Pancreas (tissue), 10 donors: Measurements from ENCODE around the gene GRIP2. TPM values are rescaled to one million over a fixed set of nuclear protein-coding genes. Genes with fewer than 3 reads are reported as not detected.

Experiments
- ATAC-seq, 4 donors: fragments of 200-7000 bp; cut with Tn5 transposase; one replicate each; pipeline versions ENCODE4 v1.8.0 to v1.9.1; 2020; ENCODE audit warnings: mild to moderate bottlenecking in 4 of 4, moderate library complexity in 4 of 4
- DNase-seq, 6 donors: peaks; one replicate each; pipeline ENCODE4 v3.0.0-alpha.2; 2020
- FAIRE-seq: peaks from 2 replicates; lab custom pipeline; 2012; peaks lifted over from hg19 to GRCh38; lab: Jason Lieb, UNC
- H3K27ac ChIP-seq, 4 donors: fragments of 200-600 bp; sonication (generic); 1 replicate in 3 of 4; 2 replicates in 1 of 4; pipeline versions ENCODE4 v1.5.0 to v1.8.0; 2020
- H3K27me3 ChIP-seq, 4 donors: fragments of 200-600 bp; one replicate each; pipeline ENCODE4 v1.8.0; 2021
- H3K36me3 ChIP-seq, 3 donors: fragments of 200-600 bp; sonication (generic) in 1 of 3; one replicate each; pipeline versions ENCODE4 v1.5.0 to v1.8.0; 2020 to 2021
- H3K4me1 ChIP-seq, 3 donors: fragments of 200-600 bp; one replicate each; pipeline ENCODE4 v1.8.0; 2021
- H3K4me3 ChIP-seq, 4 donors: fragments of 200-600 bp; sonication (generic) in 2 of 4; one replicate each; pipeline versions ENCODE4 v1.5.0 to v1.8.0; 2020 to 2021
- H3K9me3 ChIP-seq, 4 donors: fragments of 200-600 bp; one replicate each; pipeline ENCODE4 v1.8.0; 2021
- CTCF ChIP-seq, 4 donors: fragments of 200-600 bp; sonication (generic) in 3 of 4; IDR thresholded peaks; one replicate each; pipeline versions ENCODE4 v1.5.0 to v1.8.0; 2021; ENCODE audit warnings: antibody characterized with exemption in 4 of 4
- WGBS, 2 donors: extraction: QIAGEN DNeasy Blood & Tissue Kit; methylation state at CpG; one replicate each; pipeline ENCODE4 v1.1.7; 2013; 5-methylcytosine and 5-hydroxymethylcytosine counted together
- intact Hi-C, 3 donors: fragments of 100-400 bp; cut with DNase I; formaldehyde crosslinking; loops; one replicate each; pipeline versions ENCODE4 v1.11.1 to v1.14.2; 2022
- polyA plus RNA-seq, 2 donors: library from polyadenylated mRNA; stranded (reverse); fragments of 200-250 nt; gene quantifications; one replicate each; pipeline ENCODE4 v1.2.3, GENCODE V29; 2013
- total RNA-seq, 6 donors: library from RNA; stranded (reverse); fragmentation: NEBNext Ultra II Directional in 4 of 6; extraction: Animal tissue kit (Norgen Biotek cat#: 25700) in 4 of 6; gene quantifications; one replicate each; pipeline versions ENCODE4 v1.2.1 to v1.2.4, GENCODE V29; 2021 to 2023
- donor health status: healthy with polysubstance abuse.
- donor health status: DM: no; HTN: no; CAD: no; lungs with moderate emphysema.
- donor health status: DM: no; HTN: no; CAD: no.
- donor health status: control.
- donor health status: control.
- donor health status: Bipolar disorder and iron deficiency.
- donor health status: DM: yes; HTN: yes; CAD: no.
- donor health status: DM: no; HTN: no; CAD: no.
- donor health status: DM: no; HTN: no; CAD: no.
- donor health status: DM: yes; HTN: yes; CAD: no.

The GRIP2 gene
- total and polyA plus RNA-seq, 8 donors: 0.16 to 0.94 (median 0.35) TPM

DNA sequence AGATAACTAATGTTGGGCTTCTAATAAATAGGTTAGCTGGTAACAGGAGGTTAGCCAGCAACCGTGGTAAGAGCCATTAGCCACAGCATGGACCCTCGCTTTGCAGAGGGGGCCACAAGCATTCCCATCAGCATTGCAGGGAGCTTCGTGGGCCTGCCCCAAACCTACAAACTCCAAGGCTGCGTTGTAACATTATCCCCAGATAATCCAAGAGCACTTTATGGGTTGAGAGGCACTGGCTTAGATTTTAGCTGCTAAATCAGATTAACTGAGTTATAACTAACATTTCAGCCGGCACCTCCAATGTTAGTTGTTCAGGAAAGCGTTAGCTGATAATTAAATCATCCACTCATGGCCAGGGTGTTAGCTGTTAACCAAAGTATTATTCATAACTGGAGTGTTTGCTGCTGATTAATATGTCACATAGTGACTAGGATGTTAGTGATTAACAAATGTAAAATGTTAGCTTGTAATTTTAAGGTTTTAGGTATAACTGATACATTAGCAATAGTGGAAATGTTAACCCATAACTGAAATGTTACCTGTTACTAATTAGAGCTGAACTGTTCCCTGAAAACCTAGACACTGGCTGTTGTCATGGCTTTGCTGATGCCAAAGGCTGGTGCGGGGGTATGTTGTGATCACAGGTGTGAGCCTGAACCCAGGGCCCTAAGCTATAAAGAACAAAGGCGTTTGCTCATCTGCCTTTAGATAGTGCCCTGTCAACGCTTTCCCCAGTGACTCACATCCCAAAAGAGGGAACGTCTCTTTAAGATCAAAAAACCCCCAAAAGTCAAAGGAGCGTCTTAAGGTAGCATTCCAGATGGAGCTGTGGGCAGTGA lies 81.5 kb downstream of the GRIP2 start:
- Histone ChIP-seq H3K9me3 (no peaks in the 10 kb centered on the region), H3K27me3 (no peaks in the 10 kb centered on the region), H3K27ac (peak overlapping the region; percentile 22 to 71 (median 46)), H3K36me3 (no peaks in the 10 kb centered on the region), H3K4me3 (no peak overlapping the region), H3K4me1 (peaks cover 0 to 26% (median 0%) of the 10 kb centered on the region in 3 donors)
- DNase-seq: no peak
- TF ChIP-seq CTCF (IDR thresholded peaks at IDR 0.05): no peak
- intact Hi-C loops: no loop called here
- FAIRE-seq: no peak
- peak in 3 of 4 donors; percentile 17 to 37 (median 30) for ATAC-seq
- 52 to 61% methylated on average over 11 of the region's 11 CpGs for WGBS, 2 donors

DNA sequence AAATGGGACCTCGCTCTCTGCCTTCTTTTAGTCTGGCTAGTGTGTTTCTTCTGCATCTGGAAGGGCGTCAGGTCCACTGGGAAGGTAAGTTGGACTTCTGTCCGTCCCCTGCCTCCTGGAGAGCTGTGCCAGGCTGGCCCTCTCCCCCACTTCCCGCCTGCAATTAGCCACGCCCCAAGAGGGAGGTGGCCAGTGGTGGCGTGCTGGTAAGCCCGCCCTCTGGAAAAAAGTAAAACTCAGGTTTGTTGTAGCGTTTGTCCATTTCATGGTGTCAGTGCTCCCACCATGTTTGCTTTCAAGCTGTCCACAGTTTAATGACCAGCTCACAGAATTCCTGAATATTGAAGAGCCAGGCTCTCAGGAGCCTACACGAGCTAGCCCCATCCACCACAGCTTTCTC lies 82.1 kb downstream of the GRIP2 start:
- 30 to 37% methylated on average over 9 of the region's 9 CpGs for WGBS, 2 donors
- no peaks in the 10 kb centered on the region for H3K36me3 ChIP-seq
- peak overlapping the region; percentile 22 to 71 (median 46) for H3K27ac ChIP-seq
- no peak for DNase-seq
- intact Hi-C loops: no loop called here
- no peak overlapping the region for H3K4me3 ChIP-seq
- peaks cover 0 to 33% (median 0%) of the 10 kb centered on the region in 3 donors for H3K4me1 ChIP-seq
- TF ChIP-seq CTCF (IDR thresholded peaks at IDR 0.05): no peak
- peak in 2 of 4 donors; percentile 16 to 18 for ATAC-seq
- H3K27me3 ChIP-seq: no peaks in the 10 kb centered on the region
- no peak for FAIRE-seq
- no peaks in the 10 kb centered on the region for H3K9me3 ChIP-seq

DNA sequence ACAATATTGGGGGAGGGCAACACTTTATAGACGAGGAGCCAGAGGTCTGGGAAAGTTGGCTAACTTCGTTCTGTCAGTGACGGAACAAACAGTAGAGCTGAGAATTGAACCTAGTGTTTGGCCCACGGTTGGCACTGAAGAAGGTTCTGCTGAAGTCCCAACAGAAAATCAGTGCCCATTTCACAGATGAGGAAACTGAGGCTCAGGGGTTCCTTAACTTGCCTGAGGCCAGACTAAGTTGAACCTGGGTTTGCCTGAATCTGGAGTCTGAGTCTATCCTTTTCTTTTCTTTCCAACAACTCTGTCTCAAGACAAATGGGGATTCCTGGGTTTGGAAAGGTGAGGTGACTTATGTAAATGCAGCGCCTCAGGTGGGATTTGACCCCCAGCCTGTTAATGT lies 82.7 kb downstream of the GRIP2 start:
- intact Hi-C loops: no loop called here
- 76 to 78% methylated on average over 5 of the region's 5 CpGs for WGBS, 2 donors
- H3K4me3 ChIP-seq: no peak overlapping the region
- H3K4me1 ChIP-seq: peaks cover 0 to 36% (median 1%) of the 10 kb centered on the region in 3 donors
- peak overlapping the region in 3 of 4 donors; percentile 10 to 71 (median 22) for H3K27ac ChIP-seq
- no peak for TF ChIP-seq CTCF (IDR thresholded peaks at IDR 0.05)
- H3K36me3 ChIP-seq: no peaks in the 10 kb centered on the region
- ATAC-seq (no peak), FAIRE-seq (no peak), DNase-seq (peak in 1 of 6 donors; percentile 1)
- no peaks in the 10 kb centered on the region for H3K9me3 ChIP-seq
- no peaks in the 10 kb centered on the region for H3K27me3 ChIP-seq

DNA sequence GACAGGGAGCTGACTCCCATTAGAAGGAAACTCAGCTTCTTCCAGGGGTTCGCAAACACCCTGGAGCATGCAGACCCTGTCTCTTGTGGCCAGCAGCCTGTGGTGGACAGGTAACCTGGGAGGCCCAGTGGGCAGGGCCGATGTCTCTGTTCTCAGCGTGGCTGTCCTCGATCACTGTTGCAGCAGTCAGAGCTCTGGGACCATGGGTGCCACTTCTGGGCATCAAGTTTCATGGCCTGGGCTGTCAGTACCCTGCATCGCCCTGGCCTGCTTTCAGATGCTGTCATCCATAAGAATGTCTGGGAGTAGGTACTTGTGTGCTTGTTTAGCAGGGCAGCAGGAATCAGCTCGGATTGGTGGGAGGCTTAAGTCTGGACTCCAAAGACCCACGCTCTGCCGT lies 83.3 kb downstream of the GRIP2 start:
- no peak for ATAC-seq
- Histone ChIP-seq H3K27me3 (no peaks in the 10 kb centered on the region), H3K27ac (no peak overlapping the region), H3K4me1 (peaks cover 0 to 42% (median 8%) of the 10 kb centered on the region in 3 donors), H3K9me3 (no peaks in the 10 kb centered on the region), H3K36me3 (no peaks in the 10 kb centered on the region), H3K4me3 (no peak overlapping the region)
- TF ChIP-seq CTCF (IDR thresholded peaks at IDR 0.05): no peak
- peak in 1 of 6 donors; percentile 38 for DNase-seq
- intact Hi-C loops: no loop called here
- 78 to 85% methylated on average over 8 of the region's 8 CpGs for WGBS, 2 donors
- FAIRE-seq: no peak
